HEK293 (cell line): ENCODE measurements around the gene CLEC19A.

Experiments used
- CTCF ChIP-seq: fragments of 450-650 bp; formaldehyde crosslinking; IDR thresholded peaks from 2 replicates; pipeline ENCODE4 v1.5.1; 2016; ENCODE audit warnings: missing biosample characterization, missing genetic modification characterization
- IKZF3 ChIP-seq: fragments of 450-650 bp; IDR thresholded peaks from 2 replicates; pipeline ENCODE4 v1.5.0; 2018; ENCODE audit warnings: missing biosample characterization, mild to moderate bottlenecking, missing genetic modification characterization, moderate library complexity
- ZNF596 ChIP-seq: fragments of 450-650 bp; IDR thresholded peaks from 2 replicates; pipeline ENCODE4 v1.5.0; 2018; ENCODE audit warnings: missing biosample characterization, mild to moderate bottlenecking, missing genetic modification characterization, moderate library complexity
- ZNF629 ChIP-seq: fragments of 450-650 bp; formaldehyde crosslinking; IDR thresholded peaks from 2 replicates; pipeline ENCODE4 v1.5.1; 2017; ENCODE audit warnings: missing biosample characterization, missing genetic modification characterization
- ZNF701 ChIP-seq: fragments of 450-650 bp; formaldehyde crosslinking; IDR thresholded peaks from 2 replicates; pipeline ENCODE4 v1.5.1; 2016; ENCODE audit warnings: missing biosample characterization, missing genetic modification characterization

GRCh38 chr16:19338335-19338734, 52.8 kb downstream of the CLEC19A start:
- TF ChIP-seq ZNF596 (tag by site-specific recombination) (no peak), ZNF701 (no peak), IKZF3 (tag by site-specific recombination) (no peak), CTCF (tag by site-specific recombination) (no peak), ZNF629 (tag by site-specific recombination) (no peak)
